ENCODE results near the gene RICTOR. TPM values are rescaled to one million over a fixed set of nuclear protein-coding genes. Genes with fewer than 3 reads are reported as not detected.
"Not testable (repeated sequence)": the region's sequence is repeated elsewhere in the genome, so short reads cannot be mapped to it uniquely, and the experiment has no call there.

Gene RICTOR
- total RNA-seq, 4 donors from 2014 or later: 47.8 to 87.5 (median 51.2) TPM

DNA sequence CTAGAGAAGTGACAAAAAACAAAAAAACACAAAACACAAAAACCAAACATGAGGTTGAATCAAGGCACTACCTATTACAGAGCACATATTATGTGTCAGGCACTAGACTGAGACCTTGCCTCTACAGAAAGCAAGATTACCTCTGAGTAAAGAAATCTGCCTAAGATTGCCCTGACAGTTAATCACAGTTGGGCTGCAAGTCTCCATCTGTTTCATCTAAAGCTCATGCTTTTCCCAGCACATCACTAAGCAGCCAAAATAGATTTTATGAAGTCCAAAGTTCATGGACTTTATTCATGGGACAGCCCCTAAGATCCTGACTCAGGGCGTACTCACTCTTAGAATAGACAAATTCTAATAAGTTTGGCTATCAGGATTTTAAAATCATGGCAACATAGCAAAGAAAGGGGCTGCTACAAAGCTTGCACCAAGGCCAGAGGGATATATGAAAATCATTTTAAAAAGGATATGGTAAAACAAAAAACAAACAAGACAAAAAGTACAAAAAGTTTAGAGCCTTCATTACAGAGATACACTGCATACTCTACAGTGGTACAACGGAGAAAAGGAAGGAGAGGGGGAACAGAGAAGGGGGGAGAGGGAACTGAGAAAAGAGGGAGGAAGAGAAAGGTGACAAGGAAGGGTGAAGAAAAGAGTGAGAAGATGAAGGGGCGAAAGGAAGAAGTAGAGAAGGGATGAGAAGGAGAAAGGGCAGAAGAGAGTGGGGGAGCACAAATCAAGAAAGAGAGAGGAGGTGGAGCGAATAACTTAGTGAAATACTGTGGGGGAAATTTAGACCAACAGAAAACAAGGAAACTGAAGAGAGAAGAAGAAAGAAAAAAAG is 58.2 kb downstream of the RICTOR start:
- no peak for DNase-seq
- H3K36me3 ChIP-seq: no peaks in the 10 kb centered on the region
- TF ChIP-seq POLR2A (IDR thresholded peaks at IDR 0.05): no peak
- TF ChIP-seq CTCF (IDR thresholded peaks at IDR 0.05): no peak
- no peaks in the 10 kb centered on the region for H3K27me3 ChIP-seq
- peaks cover 0 to 6% of the 10 kb centered on the region in 2 donors for H3K4me1 ChIP-seq
- WGBS, 2 donors: 84 to 89% methylated on average over 4 of the region's 4 CpGs
- no peaks in the 10 kb centered on the region for H3K9me3 ChIP-seq
- no peak overlapping the region for H3K27ac ChIP-seq
- no peak overlapping the region for H3K4me3 ChIP-seq (replicated peaks in 1 of 3)
- intact Hi-C loops (cut with DNase I): no loop called here

DNA sequence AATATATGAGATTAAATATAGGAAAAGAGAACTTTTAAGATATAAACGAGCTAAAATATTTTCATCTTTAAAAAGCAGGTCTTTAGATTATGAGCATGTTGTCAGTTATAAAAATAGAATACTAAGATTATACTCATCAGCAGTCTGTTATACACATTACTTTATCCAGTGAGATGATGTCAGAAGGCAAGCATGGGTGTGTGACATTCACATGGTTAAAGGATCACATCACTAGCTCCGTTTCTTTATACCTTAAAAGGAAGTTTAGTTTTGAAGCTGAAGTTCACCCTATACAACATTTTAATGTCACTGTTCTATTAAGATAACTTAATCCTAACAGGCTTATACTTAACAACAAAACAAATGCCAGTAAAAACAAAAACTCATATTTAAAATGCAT is 59.6 kb downstream of the RICTOR start:
- WGBS, 2 donors: 82 to 83% methylated on average over 2 of the region's 2 CpGs
- TF ChIP-seq POLR2A (IDR thresholded peaks at IDR 0.05) (no peak), CTCF (IDR thresholded peaks at IDR 0.05) (no peak)
- Histone ChIP-seq H3K36me3 (no peaks in the 10 kb centered on the region), H3K27ac (no peak overlapping the region), H3K9me3 (no peaks in the 10 kb centered on the region), H3K4me1 (peaks cover 0 to 6% of the 10 kb centered on the region in 2 donors), H3K4me3 (replicated peaks in 1 of 3) (no peak overlapping the region), H3K27me3 (no peaks in the 10 kb centered on the region)
- intact Hi-C loops (cut with DNase I): no loop called here
- DNase-seq: no peak

DNA sequence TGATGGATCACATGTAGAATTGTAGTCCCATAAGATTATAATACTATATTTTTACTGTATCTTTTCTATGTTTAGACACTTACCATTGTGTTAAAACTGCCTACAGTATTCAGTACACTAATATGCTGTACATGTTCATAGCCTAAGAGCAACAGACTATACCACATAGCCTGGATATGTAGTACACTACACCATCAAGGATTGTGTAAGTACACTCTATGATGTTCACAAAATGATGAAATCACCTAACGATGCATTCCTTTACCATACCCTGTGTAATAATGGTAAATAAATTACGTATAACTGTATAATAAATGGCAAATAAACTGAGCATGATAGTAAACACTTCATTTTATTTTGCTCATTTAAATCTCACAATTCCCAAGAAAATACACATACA is 60.3 kb downstream of the RICTOR start:
- no peak overlapping the region for H3K27ac ChIP-seq
- intact Hi-C loops (cut with DNase I): no loop called here

DNA sequence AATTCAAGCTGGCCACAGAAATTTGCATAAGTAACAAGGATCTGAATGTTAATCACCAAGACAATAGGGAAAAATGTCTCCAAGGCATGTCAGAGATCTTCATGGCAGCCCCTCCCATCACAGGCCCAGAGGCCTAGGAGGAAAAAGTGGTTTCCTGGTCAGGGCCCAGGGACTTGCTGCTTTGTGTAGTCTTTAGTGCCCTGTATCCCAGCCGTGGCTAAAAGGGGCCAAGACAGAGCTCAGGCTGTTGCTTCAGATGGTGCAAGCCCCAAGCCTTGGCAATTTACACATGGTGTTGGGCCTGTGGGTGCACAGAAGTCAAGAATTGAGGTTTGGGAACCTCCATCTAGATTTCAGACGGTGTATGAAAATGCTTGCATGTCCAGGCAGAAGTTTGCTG is 63.2 kb downstream of the RICTOR start:
- H3K27ac ChIP-seq; H3K36me3 ChIP-seq; DNase-seq; H3K4me3 ChIP-seq (replicated peaks in 1 of 3); H3K4me1 ChIP-seq; H3K9me3 ChIP-seq; H3K27me3 ChIP-seq; intact Hi-C loops (cut with DNase I): not testable (repeated sequence)
- 100% methylated on average over 2 of the region's 2 CpGs for WGBS, 2 donors

More for the DNA sequence above, 60.3 kb downstream of the RICTOR start:
- H3K36me3 ChIP-seq: no peaks in the 10 kb centered on the region
- no peaks in the 10 kb centered on the region for H3K27me3 ChIP-seq
- H3K4me1 ChIP-seq: peaks cover 0 to 6% of the 10 kb centered on the region in 2 donors
- no peak overlapping the region for H3K4me3 ChIP-seq (replicated peaks in 1 of 3)
- H3K9me3 ChIP-seq: no peaks in the 10 kb centered on the region
- TF ChIP-seq POLR2A (IDR thresholded peaks at IDR 0.05): no peak
- TF ChIP-seq CTCF (IDR thresholded peaks at IDR 0.05): no peak
- no peak for DNase-seq
- 93 to 99% methylated on average over 2 of the region's 2 CpGs for WGBS, 2 donors

GRCh38 chr5:39009981-39010380 is 64.2 kb downstream of the RICTOR start:
- no peak overlapping the region for H3K27ac ChIP-seq
- TF ChIP-seq POLR2A (IDR thresholded peaks at IDR 0.05): no peak
- no peak for TF ChIP-seq CTCF (IDR thresholded peaks at IDR 0.05)
- no peaks in the 10 kb centered on the region for H3K9me3 ChIP-seq
- 97% methylated on average over 4 of the region's 4 CpGs for WGBS, 2 donors
- no peaks in the 10 kb centered on the region for H3K4me1 ChIP-seq
- intact Hi-C loops (cut with DNase I): no loop called here
- no peaks in the 10 kb centered on the region for H3K36me3 ChIP-seq
- no peak for DNase-seq
- H3K27me3 ChIP-seq: no peaks in the 10 kb centered on the region
- H3K4me3 ChIP-seq (replicated peaks in 1 of 3): no peak overlapping the region
